IMR-90 (cell line): ENCODE results near the gene CD68.

Experiments used
- CTCF ChIP-seq: conservative IDR thresholded peaks from 2 replicates; pipeline ENCODE4 v1.5.1; 2012; ENCODE audit warnings: mild to moderate bottlenecking, low read depth, low read length, improper control_type of control experiment
- MAFK ChIP-seq: IDR thresholded peaks from 2 replicates; pipeline ENCODE4 v1.6.1; 2012; ENCODE audit warnings: low read depth, low read length, improper control_type of control experiment
- NFE2L2 ChIP-seq: fragments of 150-350 bp; IDR thresholded peaks from 2 replicates; pipeline ENCODE4 v1.6.1; 2016; ENCODE audit warnings: low read depth, mild to moderate bottlenecking, low read length
- POLR2A ChIP-seq: IDR thresholded peaks from 2 replicates; pipeline ENCODE4 v1.6.1; 2012; ENCODE audit warnings: mild to moderate bottlenecking, low read depth, low read length
- RAD21 ChIP-seq: IDR thresholded peaks from 2 replicates; pipeline ENCODE4 v1.6.1; 2012; ENCODE audit warnings: low read length, improper control_type of control experiment
- RFX5 ChIP-seq: IDR thresholded peaks from 2 replicates; pipeline ENCODE4 v1.8.0; 2012; ENCODE audit warnings: low read depth, mild to moderate bottlenecking, low read length, moderate library complexity
- USF2 ChIP-seq: fragments of 150-350 bp; IDR thresholded peaks from 2 replicates; pipeline ENCODE4 v1.6.1; 2017; ENCODE audit warnings: mild to moderate bottlenecking, antibody characterized with exemption, low read length, low read depth

- TF ChIP-seq CTCF (no peak), MAFK (no peak), RFX5 (no peak), RAD21 (no peak), USF2 (peak; percentile 25; the same call in 1 of the 2 replicates), POLR2A (peak; percentile 98), NFE2L2 (no peak)
Measured at GRCh38 chr17:7583253-7584109, 4.0 kb downstream of the CD68 start, which contains the start of gene MPDU1.
